Liver (tissue), 9 donors: ENCODE data around the gene APBA1. TPM values are rescaled to one million over a fixed set of nuclear protein-coding genes. Genes with fewer than 3 reads are reported as not detected.

Experiments
- DNase-seq: peaks from one replicate; pipeline ENCODE4 v3.0.0-alpha.2; 2017; ENCODE audit warnings: low spot score
- H3K27ac ChIP-seq, 2 donors: one replicate each; pipeline ENCODE4 v1.7.0; 2013; ENCODE audit warnings: inconsistent platforms in 2 of 2, low read length in 2 of 2, control low read depth in 1 of 2, low read depth in 1 of 2, mild to moderate bottlenecking in 1 of 2
- H3K27me3 ChIP-seq, 4 donors: one replicate each; pipeline versions ENCODE4 v1.6.1 to v1.7.0; 2013; ENCODE audit warnings: low read length in 3 of 4, inconsistent platforms in 1 of 4, mild to moderate bottlenecking in 1 of 4, moderate library complexity in 1 of 4; ENCODE audit not compliant: control insufficient read depth in 4 of 4, insufficient read depth in 4 of 4
- H3K36me3 ChIP-seq, 4 donors: one replicate each; pipeline versions ENCODE4 v1.6.1 to v1.7.0; 2013; ENCODE audit warnings: low read length in 3 of 4, mild to moderate bottlenecking in 3 of 4, low read depth in 1 of 4, moderate library complexity in 1 of 4; ENCODE audit not compliant: control insufficient read depth in 4 of 4, insufficient read depth in 3 of 4
- H3K4me1 ChIP-seq, 4 donors: one replicate each; pipeline versions ENCODE4 v1.6.1 to v1.7.0; 2013; ENCODE audit warnings: low read length in 3 of 4, mild to moderate bottlenecking in 3 of 4, moderate library complexity in 1 of 4; ENCODE audit not compliant: control insufficient read depth in 4 of 4, insufficient read depth in 4 of 4
- H3K4me3 ChIP-seq, 3 donors: one replicate each; pipeline versions ENCODE4 v1.6.1 to v1.7.0; 2013; ENCODE audit warnings: low read length in 3 of 3, control low read depth in 1 of 3, low read depth in 1 of 3, mild to moderate bottlenecking in 1 of 3
- H3K9ac ChIP-seq, 2 donors: one replicate each; pipeline ENCODE4 v1.7.0; 2013; ENCODE audit warnings: low read length in 2 of 2, mild to moderate bottlenecking in 2 of 2, moderate library complexity in 2 of 2, control low read depth in 1 of 2, low read depth in 1 of 2
- H3K9me3 ChIP-seq, 4 donors: one replicate each; pipeline versions ENCODE4 v1.6.1 to v1.7.0; 2013; ENCODE audit warnings: low read length in 3 of 4; ENCODE audit not compliant: control insufficient read depth in 4 of 4
- ATF3 ChIP-seq: IDR thresholded peaks from 2 replicates; pipeline ENCODE4 v1.6.1; 2016; ENCODE audit warnings: antibody characterized with exemption
- EGR1 ChIP-seq, 2 donors: IDR thresholded peaks; 2 replicates each; pipeline ENCODE4 v1.6.1; 2016 to 2018; ENCODE audit warnings: antibody characterized with exemption in 2 of 2, low read depth in 2 of 2
- FOXA1 ChIP-seq: IDR thresholded peaks from 2 replicates; pipeline ENCODE4 v1.6.1; 2016; ENCODE audit warnings: antibody characterized with exemption
- FOXA2 ChIP-seq: IDR thresholded peaks from 2 replicates; pipeline ENCODE4 v1.6.1; 2016; ENCODE audit warnings: antibody characterized with exemption
- HNF4A ChIP-seq, 2 donors: conservative IDR thresholded peaks; 2 replicates each; pipeline ENCODE4 v1.6.1; 2016; ENCODE audit warnings: antibody characterized with exemption in 2 of 2, mild to moderate bottlenecking in 2 of 2
- JUND ChIP-seq, 2 donors: IDR thresholded peaks; 2 replicates each; pipeline ENCODE4 v1.6.1; 2016; ENCODE audit warnings: antibody characterized with exemption in 2 of 2
- NR2F2 ChIP-seq: IDR thresholded peaks from 2 replicates; pipeline ENCODE4 v1.6.1; 2016; ENCODE audit warnings: antibody characterized with exemption
- REST ChIP-seq: IDR thresholded peaks from 2 replicates; pipeline ENCODE4 v1.6.1; 2016; ENCODE audit warnings: antibody characterized with exemption, mild to moderate bottlenecking
- SP1 ChIP-seq: IDR thresholded peaks from 2 replicates; pipeline ENCODE4 v1.6.1; 2018; ENCODE audit warnings: antibody characterized with exemption, mild to moderate bottlenecking
- TAF1 ChIP-seq: conservative IDR thresholded peaks from 2 replicates; pipeline ENCODE4 v1.6.1; 2016; ENCODE audit warnings: antibody characterized with exemption, mild to moderate bottlenecking
- WGBS: extraction: QIAGEN DNeasy Blood & Tissue Kit; methylation state at CpG from one replicate; pipeline ENCODE4 v1.1.7; 2013; 5-methylcytosine and 5-hydroxymethylcytosine counted together
- polyA plus RNA-seq, 2 donors: library from polyadenylated mRNA; stranded (reverse) in 1 of 2; unstranded in 1 of 2; fragments of 200-250 nt in 1 of 2; fragments of >200 nt in 1 of 2; fragmentation: Nextera tagmentation in 1 of 2; extraction: Ambion mirVana in 1 of 2; gene quantifications; one replicate each; pipeline versions ENCODE4 v1.2.1 to v1.2.3, GENCODE V29; 2013 to 2015
- total RNA-seq, 2 donors: library from RNA; depleted of rRNA; stranded (reverse); fragments of >200 nt; gene quantifications; one replicate each; pipeline ENCODE4 v1.2.3, GENCODE V29; 2014
- TF ChIP-seq, protein P1 (sequence below): fragments of 150-350 bp; IDR thresholded peaks from 2 replicates; pipeline ENCODE4 v1.5.1; 2017; ENCODE audit warnings: improper control_type of control experiment, low read depth, low read length; ENCODE audit not compliant: missing input control
- TF ChIP-seq, protein P2 (sequence below): IDR thresholded peaks from 2 replicates; pipeline ENCODE4 v1.6.1; 2016; ENCODE audit warnings: antibody characterized with exemption
- donor health status: healthy.
- donor health status: healthy.
- donor health status: healthy.
- donor health status: healthy.
- donor health status: healthy.

Gene APBA1
- total and polyA plus RNA-seq, 4 donors, result 2.8 to 19.0 (median 6.1) TPM

DNA sequence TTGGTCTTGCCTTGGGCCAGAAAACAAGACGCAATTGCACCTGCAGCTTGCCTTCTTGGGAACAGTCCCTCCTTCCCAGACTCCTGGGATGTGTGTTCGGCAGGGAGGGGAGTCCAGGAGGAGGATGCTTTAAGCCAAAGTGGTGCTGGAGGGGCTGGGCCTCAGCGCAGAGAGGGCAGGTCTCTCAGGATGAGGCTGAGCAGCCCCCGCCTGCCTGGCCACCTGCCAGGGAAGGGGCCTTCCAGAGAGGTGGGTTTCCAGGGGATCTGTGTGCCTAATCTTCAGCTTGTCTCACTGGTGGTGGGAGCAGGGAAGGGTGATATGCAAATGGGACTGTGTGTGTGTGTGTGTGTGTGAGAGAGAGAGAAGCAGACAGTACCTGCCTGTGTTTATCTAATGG, 242.0 kb downstream of the APBA1 start:
- H3K36me3 ChIP-seq, result peaks cover 0 to 18% (median 6%) of the 10 kb centered on the region in 4 donors
- no peaks in the 10 kb centered on the region for H3K4me1 ChIP-seq
- H3K9me3 ChIP-seq, result no peaks in the 10 kb centered on the region
- no peak for DNase-seq
- no peaks in the 10 kb centered on the region for H3K27me3 ChIP-seq
- no peak overlapping the region for H3K4me3 ChIP-seq
- H3K9ac ChIP-seq, result no peak overlapping the region
- 96% methylated on average over 4 of the region's 4 CpGs for WGBS
- TF ChIP-seq, protein P1, sequence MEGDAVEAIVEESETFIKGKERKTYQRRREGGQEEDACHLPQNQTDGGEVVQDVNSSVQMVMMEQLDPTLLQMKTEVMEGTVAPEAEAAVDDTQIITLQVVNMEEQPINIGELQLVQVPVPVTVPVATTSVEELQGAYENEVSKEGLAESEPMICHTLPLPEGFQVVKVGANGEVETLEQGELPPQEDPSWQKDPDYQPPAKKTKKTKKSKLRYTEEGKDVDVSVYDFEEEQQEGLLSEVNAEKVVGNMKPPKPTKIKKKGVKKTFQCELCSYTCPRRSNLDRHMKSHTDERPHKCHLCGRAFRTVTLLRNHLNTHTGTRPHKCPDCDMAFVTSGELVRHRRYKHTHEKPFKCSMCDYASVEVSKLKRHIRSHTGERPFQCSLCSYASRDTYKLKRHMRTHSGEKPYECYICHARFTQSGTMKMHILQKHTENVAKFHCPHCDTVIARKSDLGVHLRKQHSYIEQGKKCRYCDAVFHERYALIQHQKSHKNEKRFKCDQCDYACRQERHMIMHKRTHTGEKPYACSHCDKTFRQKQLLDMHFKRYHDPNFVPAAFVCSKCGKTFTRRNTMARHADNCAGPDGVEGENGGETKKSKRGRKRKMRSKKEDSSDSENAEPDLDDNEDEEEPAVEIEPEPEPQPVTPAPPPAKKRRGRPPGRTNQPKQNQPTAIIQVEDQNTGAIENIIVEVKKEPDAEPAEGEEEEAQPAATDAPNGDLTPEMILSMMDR, result no peak
- no peak overlapping the region for H3K27ac ChIP-seq

- TF ChIP-seq REST, result no peak
- TF ChIP-seq JUND (IDR thresholded peaks at IDR 0.05), result no peak
- no peak for TF ChIP-seq SP1
- TF ChIP-seq HNF4A (conservative IDR thresholded peaks at IDR 0.05), result no peak
- no peak for TF ChIP-seq NR2F2
- no peak for TF ChIP-seq FOXA2
- no peak for TF ChIP-seq EGR1 (IDR thresholded peaks at IDR 0.05; ENCODE audit: low read depth in 2 of 2)
- TF ChIP-seq FOXA1, result no peak
- TF ChIP-seq, protein P2, sequence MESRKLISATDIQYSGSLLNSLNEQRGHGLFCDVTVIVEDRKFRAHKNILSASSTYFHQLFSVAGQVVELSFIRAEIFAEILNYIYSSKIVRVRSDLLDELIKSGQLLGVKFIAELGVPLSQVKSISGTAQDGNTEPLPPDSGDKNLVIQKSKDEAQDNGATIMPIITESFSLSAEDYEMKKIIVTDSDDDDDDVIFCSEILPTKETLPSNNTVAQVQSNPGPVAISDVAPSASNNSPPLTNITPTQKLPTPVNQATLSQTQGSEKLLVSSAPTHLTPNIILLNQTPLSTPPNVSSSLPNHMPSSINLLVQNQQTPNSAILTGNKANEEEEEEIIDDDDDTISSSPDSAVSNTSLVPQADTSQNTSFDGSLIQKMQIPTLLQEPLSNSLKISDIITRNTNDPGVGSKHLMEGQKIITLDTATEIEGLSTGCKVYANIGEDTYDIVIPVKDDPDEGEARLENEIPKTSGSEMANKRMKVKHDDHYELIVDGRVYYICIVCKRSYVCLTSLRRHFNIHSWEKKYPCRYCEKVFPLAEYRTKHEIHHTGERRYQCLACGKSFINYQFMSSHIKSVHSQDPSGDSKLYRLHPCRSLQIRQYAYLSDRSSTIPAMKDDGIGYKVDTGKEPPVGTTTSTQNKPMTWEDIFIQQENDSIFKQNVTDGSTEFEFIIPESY, result no peak
- TF ChIP-seq ATF3, result no peak
- TF ChIP-seq TAF1, result no peak
- no peak overlapping the region for H3K27ac ChIP-seq
- H3K9me3 ChIP-seq, result no peaks in the 10 kb centered on the region
- H3K4me3 ChIP-seq, result no peak overlapping the region
- H3K4me1 ChIP-seq, result no peaks in the 10 kb centered on the region
- H3K9ac ChIP-seq, result no peak overlapping the region
- peaks cover 0 to 18% (median 6%) of the 10 kb centered on the region in 4 donors for H3K36me3 ChIP-seq
- no peak for DNase-seq
- 88% methylated on average over 6 of the region's 6 CpGs for WGBS
- no peaks in the 10 kb centered on the region for H3K27me3 ChIP-seq
Measured at GRCh38 chr9:69429281-69429680, 242.9 kb downstream of the APBA1 start.
